Measurements from ENCODE around the gene ADCY2. TPM values are rescaled to one million over a fixed set of nuclear protein-coding genes. Genes with fewer than 3 reads are reported as not detected.

ADCY2 gene
- total RNA-seq, 1 experiment from 2014 or later, result 0.34 TPM

GRCh38 chr5:7816535-7816901, 420.6 kb downstream of the ADCY2 start:
- ChIA-PET POLR2A (ENCODE audit: low non-redundant PET) (no interaction called here), CTCF (no interaction called here)
- Histone ChIP-seq H3K4me3 (ENCODE audit: low read depth, low read length, poor library complexity, severe bottlenecking) (no peak overlapping the region), H3K9me3 (ENCODE audit: low read depth, low read length, poor library complexity, severe bottlenecking) (no peaks in the 10 kb centered on the region), H3K27me3 (replicated peaks; ENCODE audit: insufficient read depth, low read depth, low read length, poor library complexity) (peaks cover 16% of the 10 kb centered on the region), H3K27ac (ENCODE audit: low read depth, low read length, poor library complexity, severe bottlenecking) (no peak overlapping the region), H3K36me3 (ENCODE audit: insufficient read depth, low read length, poor library complexity, severe bottlenecking) (no peaks in the 10 kb centered on the region), H3K4me1 (ENCODE audit: insufficient read depth, low read length, poor library complexity, severe bottlenecking) (no peaks in the 10 kb centered on the region)
- intact Hi-C loops (cut with micrococcal nuclease; ENCODE audit: unreplicated experiment), result loop anchor here (5.0 kb wide), 1 partner anchor 554 kb away; no protein-coding TSS in a partner anchor
- no TSS peak for BruUV-seq (replicated peaks)
- no peak for DNase-seq (ENCODE audit: low spot score)
- TF ChIP-seq EZH2 (IDR thresholded peaks at IDR 0.05; ENCODE audit: borderline replicate concordance, low read depth, low read length, poor library complexity, severe bottlenecking) (no peak), CTCF (conservative IDR thresholded peaks at IDR 0.05; ENCODE audit: low read depth, low read length) (no peak)

GRCh38 chr5:7822449-7822848, 426.5 kb downstream of the ADCY2 start:
- ChIA-PET POLR2A (ENCODE audit: low non-redundant PET) (no interaction called here), CTCF (no interaction called here)
- no peak for DNase-seq (ENCODE audit: low spot score)
- H3K27me3 ChIP-seq (replicated peaks; ENCODE audit: insufficient read depth, low read depth, low read length, poor library complexity), result peaks cover 23% of the 10 kb centered on the region
- intact Hi-C loops (cut with micrococcal nuclease; ENCODE audit: unreplicated experiment), result no loop called here
- no peaks in the 10 kb centered on the region for H3K36me3 ChIP-seq (ENCODE audit: insufficient read depth, low read length, poor library complexity, severe bottlenecking)
- no peak overlapping the region for H3K27ac ChIP-seq (ENCODE audit: low read depth, low read length, poor library complexity, severe bottlenecking)
- no peak overlapping the region for H3K4me3 ChIP-seq (ENCODE audit: low read depth, low read length, poor library complexity, severe bottlenecking)
- BruUV-seq (replicated peaks), result no TSS peak
- no peaks in the 10 kb centered on the region for H3K4me1 ChIP-seq (ENCODE audit: insufficient read depth, low read length, poor library complexity, severe bottlenecking)
- TF ChIP-seq CTCF (conservative IDR thresholded peaks at IDR 0.05; ENCODE audit: low read depth, low read length) (no peak), EZH2 (IDR thresholded peaks at IDR 0.05; ENCODE audit: borderline replicate concordance, low read depth, low read length, poor library complexity, severe bottlenecking) (no peak)
- no peaks in the 10 kb centered on the region for H3K9me3 ChIP-seq (ENCODE audit: low read depth, low read length, poor library complexity, severe bottlenecking)

GRCh38 chr5:7823594-7823993, 427.7 kb downstream of the ADCY2 start:
- Histone ChIP-seq H3K9me3 (ENCODE audit: low read depth, low read length, poor library complexity, severe bottlenecking) (no peaks in the 10 kb centered on the region), H3K27ac (ENCODE audit: low read depth, low read length, poor library complexity, severe bottlenecking) (no peak overlapping the region), H3K4me3 (ENCODE audit: low read depth, low read length, poor library complexity, severe bottlenecking) (no peak overlapping the region), H3K36me3 (ENCODE audit: insufficient read depth, low read length, poor library complexity, severe bottlenecking) (no peaks in the 10 kb centered on the region), H3K27me3 (replicated peaks; ENCODE audit: insufficient read depth, low read depth, low read length, poor library complexity) (peaks cover 23% of the 10 kb centered on the region), H3K4me1 (ENCODE audit: insufficient read depth, low read length, poor library complexity, severe bottlenecking) (no peaks in the 10 kb centered on the region)
- ChIA-PET POLR2A (ENCODE audit: low non-redundant PET) (no interaction called here), CTCF (no interaction called here)
- no TSS peak for BruUV-seq (replicated peaks)
- intact Hi-C loops (cut with micrococcal nuclease; ENCODE audit: unreplicated experiment), result no loop called here
- TF ChIP-seq EZH2 (IDR thresholded peaks at IDR 0.05; ENCODE audit: borderline replicate concordance, low read depth, low read length, poor library complexity, severe bottlenecking) (no peak), CTCF (conservative IDR thresholded peaks at IDR 0.05; ENCODE audit: low read depth, low read length) (no peak)
- DNase-seq (ENCODE audit: low spot score), result no peak
